Measurements from ENCODE around the gene EML3.
"Not testable (repeated sequence)": the region's sequence is repeated elsewhere in the genome, so short reads cannot be mapped to it uniquely, and the experiment has no call there.

The EML3 gene

GRCh38 chr11:62621027-62621566, 8.5 kb upstream of the EML3 start:
- Histone ChIP-seq H3K27me3 (ENCODE audit: control insufficient read depth in 2 of 2, insufficient read depth in 2 of 2, low read length in 2 of 2) (no peaks in the 10 kb centered on the region), H3K4me3 (ENCODE audit: low read length in 2 of 2) (peak overlapping the region; percentile 80 to 92), H3K9ac (ENCODE audit: low read depth in 1 of 2, low read length in 2 of 2) (peak overlapping the region; percentile 80 to 90), H3K36me3 (ENCODE audit: control insufficient read depth in 2 of 2, insufficient read depth in 2 of 2, low read length in 2 of 2) (peaks cover 9 to 14% of the 10 kb centered on the region in 2 donors), H3K27ac (ENCODE audit: low read depth in 2 of 2, low read length in 2 of 2) (peak overlapping the region; percentile 88 to 93), H3K9me3 (ENCODE audit: control insufficient read depth in 2 of 2, low read length in 2 of 2) (no peaks in the 10 kb centered on the region), H3K4me1 (ENCODE audit: control insufficient read depth in 2 of 2, insufficient read depth in 2 of 2, low read length in 2 of 2) (peaks cover 13 to 18% of the 10 kb centered on the region in 2 donors)

GRCh38 chr11:62616957-62617356, 4.4 kb upstream of the EML3 start:
- not testable (repeated sequence) for H3K27ac ChIP-seq (ENCODE audit: low read depth in 2 of 2, low read length in 2 of 2); H3K4me3 ChIP-seq (ENCODE audit: low read length in 2 of 2); H3K27me3 ChIP-seq (ENCODE audit: control insufficient read depth in 2 of 2, insufficient read depth in 2 of 2, low read length in 2 of 2); H3K36me3 ChIP-seq (ENCODE audit: control insufficient read depth in 2 of 2, insufficient read depth in 2 of 2, low read length in 2 of 2); H3K9me3 ChIP-seq (ENCODE audit: control insufficient read depth in 2 of 2, low read length in 2 of 2); H3K9ac ChIP-seq (ENCODE audit: low read depth in 1 of 2, low read length in 2 of 2)
- H3K4me1 ChIP-seq (ENCODE audit: control insufficient read depth in 2 of 2, insufficient read depth in 2 of 2, low read length in 2 of 2): peaks cover 12 to 18% of the 10 kb centered on the region in 2 donors

GRCh38 chr11:62615521-62615920, 2.9 kb upstream of the EML3 start:
- Histone ChIP-seq H3K9ac (ENCODE audit: low read depth in 1 of 2, low read length in 2 of 2) (no peak overlapping the region), H3K27me3 (ENCODE audit: control insufficient read depth in 2 of 2, insufficient read depth in 2 of 2, low read length in 2 of 2) (no peaks in the 10 kb centered on the region), H3K4me1 (ENCODE audit: control insufficient read depth in 2 of 2, insufficient read depth in 2 of 2, low read length in 2 of 2) (peaks cover 14 to 16% of the 10 kb centered on the region in 2 donors), H3K9me3 (ENCODE audit: control insufficient read depth in 2 of 2, low read length in 2 of 2) (no peaks in the 10 kb centered on the region), H3K27ac (ENCODE audit: low read depth in 2 of 2, low read length in 2 of 2) (no peak overlapping the region), H3K4me3 (ENCODE audit: low read length in 2 of 2) (no peak overlapping the region), H3K36me3 (ENCODE audit: control insufficient read depth in 2 of 2, insufficient read depth in 2 of 2, low read length in 2 of 2) (peaks cover 2 to 5% of the 10 kb centered on the region in 2 donors)

GRCh38 chr11:62614275-62614674, 1.7 kb upstream of the EML3 start:
- H3K36me3 ChIP-seq (ENCODE audit: control insufficient read depth in 2 of 2, insufficient read depth in 2 of 2, low read length in 2 of 2): peaks cover 4 to 11% of the 10 kb centered on the region in 2 donors
- peaks cover 12 to 13% of the 10 kb centered on the region in 2 donors for H3K4me1 ChIP-seq (ENCODE audit: control insufficient read depth in 2 of 2, insufficient read depth in 2 of 2, low read length in 2 of 2)
- H3K27me3 ChIP-seq (ENCODE audit: control insufficient read depth in 2 of 2, insufficient read depth in 2 of 2, low read length in 2 of 2): no peaks in the 10 kb centered on the region
- H3K9ac ChIP-seq (ENCODE audit: low read depth in 1 of 2, low read length in 2 of 2): no peak overlapping the region
- H3K9me3 ChIP-seq (ENCODE audit: control insufficient read depth in 2 of 2, low read length in 2 of 2): no peaks in the 10 kb centered on the region
- H3K4me3 ChIP-seq (ENCODE audit: low read length in 2 of 2): no peak overlapping the region
- no peak overlapping the region for H3K27ac ChIP-seq (ENCODE audit: low read depth in 2 of 2, low read length in 2 of 2)

GRCh38 chr11:62613291-62613778, 760 bp upstream of the EML3 start:
- peak overlapping the region; percentile 24 to 79 for H3K9ac ChIP-seq (ENCODE audit: low read depth in 1 of 2, low read length in 2 of 2)
- peak overlapping the region; percentile 10 to 31 for H3K4me3 ChIP-seq (ENCODE audit: low read length in 2 of 2)
- peak overlapping the region; percentile 82 to 84 for H3K27ac ChIP-seq (ENCODE audit: low read depth in 2 of 2, low read length in 2 of 2)
- no peaks in the 10 kb centered on the region for H3K9me3 ChIP-seq (ENCODE audit: control insufficient read depth in 2 of 2, low read length in 2 of 2)
- H3K27me3 ChIP-seq (ENCODE audit: control insufficient read depth in 2 of 2, insufficient read depth in 2 of 2, low read length in 2 of 2): no peaks in the 10 kb centered on the region
- peaks cover 12 to 13% of the 10 kb centered on the region in 2 donors for H3K4me1 ChIP-seq (ENCODE audit: control insufficient read depth in 2 of 2, insufficient read depth in 2 of 2, low read length in 2 of 2)
- peaks cover 4 to 13% of the 10 kb centered on the region in 2 donors for H3K36me3 ChIP-seq (ENCODE audit: control insufficient read depth in 2 of 2, insufficient read depth in 2 of 2, low read length in 2 of 2)

GRCh38 chr11:62611705-62612365, 740 bp downstream of the EML3 start:
- H3K9ac ChIP-seq (ENCODE audit: low read depth in 1 of 2, low read length in 2 of 2): peak overlapping the region; percentile 79 to 81
- peaks cover 10 to 13% of the 10 kb centered on the region in 2 donors for H3K36me3 ChIP-seq (ENCODE audit: control insufficient read depth in 2 of 2, insufficient read depth in 2 of 2, low read length in 2 of 2)
- H3K4me3 ChIP-seq (ENCODE audit: low read length in 2 of 2): peak overlapping the region; percentile 85 to 90
- H3K27ac ChIP-seq (ENCODE audit: low read depth in 2 of 2, low read length in 2 of 2): peak overlapping the region; percentile 82 to 84
- no peaks in the 10 kb centered on the region for H3K27me3 ChIP-seq (ENCODE audit: control insufficient read depth in 2 of 2, insufficient read depth in 2 of 2, low read length in 2 of 2)
- H3K4me1 ChIP-seq (ENCODE audit: control insufficient read depth in 2 of 2, insufficient read depth in 2 of 2, low read length in 2 of 2): peaks cover 12 to 13% of the 10 kb centered on the region in 2 donors
- no peaks in the 10 kb centered on the region for H3K9me3 ChIP-seq (ENCODE audit: control insufficient read depth in 2 of 2, low read length in 2 of 2)

GRCh38 chr11:62610814-62611704, 1.5 kb downstream of the EML3 start:
- Histone ChIP-seq H3K9me3 (ENCODE audit: control insufficient read depth in 2 of 2, low read length in 2 of 2) (no peaks in the 10 kb centered on the region), H3K27me3 (ENCODE audit: control insufficient read depth in 2 of 2, insufficient read depth in 2 of 2, low read length in 2 of 2) (no peaks in the 10 kb centered on the region), H3K36me3 (ENCODE audit: control insufficient read depth in 2 of 2, insufficient read depth in 2 of 2, low read length in 2 of 2) (peaks cover 10 to 13% of the 10 kb centered on the region in 2 donors), H3K4me3 (ENCODE audit: low read length in 2 of 2) (peak overlapping the region; percentile 85 to 90), H3K9ac (ENCODE audit: low read depth in 1 of 2, low read length in 2 of 2) (peak overlapping the region; percentile 38 to 79), H3K4me1 (ENCODE audit: control insufficient read depth in 2 of 2, insufficient read depth in 2 of 2, low read length in 2 of 2) (peaks cover 12 to 13% of the 10 kb centered on the region in 2 donors), H3K27ac (ENCODE audit: low read depth in 2 of 2, low read length in 2 of 2) (peak overlapping the region; percentile 82 to 84)

GRCh38 chr11:62610403-62610802, 2.2 kb downstream of the EML3 start:
- Histone ChIP-seq H3K27ac (ENCODE audit: low read depth in 2 of 2, low read length in 2 of 2) (no peak overlapping the region), H3K9ac (ENCODE audit: low read depth in 1 of 2, low read length in 2 of 2) (no peak overlapping the region), H3K27me3 (ENCODE audit: control insufficient read depth in 2 of 2, insufficient read depth in 2 of 2, low read length in 2 of 2) (no peaks in the 10 kb centered on the region), H3K36me3 (ENCODE audit: control insufficient read depth in 2 of 2, insufficient read depth in 2 of 2, low read length in 2 of 2) (peaks cover 14 to 16% of the 10 kb centered on the region in 2 donors), H3K9me3 (ENCODE audit: control insufficient read depth in 2 of 2, low read length in 2 of 2) (no peaks in the 10 kb centered on the region), H3K4me3 (ENCODE audit: low read length in 2 of 2) (no peak overlapping the region), H3K4me1 (ENCODE audit: control insufficient read depth in 2 of 2, insufficient read depth in 2 of 2, low read length in 2 of 2) (peaks cover 12 to 13% of the 10 kb centered on the region in 2 donors)

- Histone ChIP-seq H3K4me3 (ENCODE audit: low read length in 2 of 2) (no peak overlapping the region), H3K9me3 (ENCODE audit: control insufficient read depth in 2 of 2, low read length in 2 of 2) (no peaks in the 10 kb centered on the region), H3K36me3 (ENCODE audit: control insufficient read depth in 2 of 2, insufficient read depth in 2 of 2, low read length in 2 of 2) (peaks cover 16 to 21% of the 10 kb centered on the region in 2 donors), H3K27ac (ENCODE audit: low read depth in 2 of 2, low read length in 2 of 2) (no peak overlapping the region), H3K27me3 (ENCODE audit: control insufficient read depth in 2 of 2, insufficient read depth in 2 of 2, low read length in 2 of 2) (no peaks in the 10 kb centered on the region), H3K9ac (ENCODE audit: low read depth in 1 of 2, low read length in 2 of 2) (no peak overlapping the region), H3K4me1 (ENCODE audit: control insufficient read depth in 2 of 2, insufficient read depth in 2 of 2, low read length in 2 of 2) (peaks cover 12 to 18% of the 10 kb centered on the region in 2 donors)
Observed at GRCh38 chr11:62608776-62609175, 3.8 kb downstream of the EML3 start.

GRCh38 chr11:62607714-62608113, 4.9 kb downstream of the EML3 start:
- Histone ChIP-seq H3K9ac (ENCODE audit: low read depth in 1 of 2, low read length in 2 of 2) (no peak overlapping the region), H3K27ac (ENCODE audit: low read depth in 2 of 2, low read length in 2 of 2) (no peak overlapping the region), H3K36me3 (ENCODE audit: control insufficient read depth in 2 of 2, insufficient read depth in 2 of 2, low read length in 2 of 2) (peaks cover 16 to 22% of the 10 kb centered on the region in 2 donors), H3K27me3 (ENCODE audit: control insufficient read depth in 2 of 2, insufficient read depth in 2 of 2, low read length in 2 of 2) (no peaks in the 10 kb centered on the region), H3K9me3 (ENCODE audit: control insufficient read depth in 2 of 2, low read length in 2 of 2) (no peaks in the 10 kb centered on the region), H3K4me1 (ENCODE audit: control insufficient read depth in 2 of 2, insufficient read depth in 2 of 2, low read length in 2 of 2) (peaks cover 14 to 21% of the 10 kb centered on the region in 2 donors), H3K4me3 (ENCODE audit: low read length in 2 of 2) (no peak overlapping the region)

Data from mucosa of rectum (tissue), 2 donors.